GM19351 (cell line): Measurements from ENCODE around the gene POLL.
"Not testable (repeated sequence)": the region's sequence is repeated elsewhere in the genome, so short reads cannot be mapped to it uniquely, and the experiment has no call there.

ENCODE experiments used
- ATAC-seq: cut with Tn5 transposase; IDR thresholded peaks from one replicate; pipeline ENCODE4 v1.9.1; 2021; ENCODE audit warnings: mild to moderate bottlenecking, moderate library complexity; ENCODE audit not compliant: unreplicated experiment

POLL gene

DNA sequence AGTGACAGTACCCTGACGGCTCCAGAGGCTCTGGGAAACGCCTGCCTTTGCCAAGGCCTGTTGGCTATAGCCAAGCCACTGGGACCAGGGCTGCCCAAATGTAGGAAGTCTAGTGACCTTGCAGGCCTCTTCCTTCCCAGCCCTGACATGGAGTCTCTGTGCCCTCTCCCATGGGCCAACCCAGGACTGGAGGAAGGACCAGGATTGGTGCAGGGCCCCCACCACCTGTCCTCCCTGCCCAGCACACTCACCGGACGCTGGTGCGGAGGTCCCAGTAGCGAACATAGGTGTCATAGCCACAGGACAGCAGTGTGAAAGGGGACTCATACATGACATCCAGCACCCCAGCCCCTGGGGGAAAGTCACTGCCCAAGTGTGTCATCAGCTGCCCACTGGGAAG, 24.0 kb upstream of the POLL start:
- no peak for ATAC-seq

- ATAC-seq: no peak
Measured at GRCh38 chr10:101611096-101611905, 23.2 kb upstream of the POLL start.

DNA sequence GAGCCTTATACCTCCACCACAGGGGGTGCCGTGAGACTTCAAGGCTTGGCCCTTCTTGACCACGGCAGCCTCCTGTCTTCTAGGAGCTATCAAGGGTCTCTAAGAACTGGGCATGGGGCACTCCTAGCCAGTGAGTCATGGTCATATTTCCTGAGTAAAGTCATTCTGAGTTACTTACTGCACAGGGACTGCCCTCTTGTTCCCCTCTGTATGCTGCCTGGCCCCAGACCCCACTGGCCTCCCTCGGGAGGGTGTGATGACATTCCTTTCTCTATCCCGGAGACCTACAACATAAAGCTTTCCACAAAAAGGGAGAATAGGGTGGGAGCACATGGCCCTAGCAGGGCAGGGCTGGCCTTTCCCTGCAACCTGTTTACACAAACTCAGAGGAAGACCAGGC, 21.4 kb upstream of the POLL start:
- no peak for ATAC-seq

GRCh38 chr10:101607124-101607523, 19.1 kb upstream of the POLL start:
- no peak for ATAC-seq

- no peak for ATAC-seq
Measured at GRCh38 chr10:101602761-101603398, 14.8 kb upstream of the POLL start.

DNA sequence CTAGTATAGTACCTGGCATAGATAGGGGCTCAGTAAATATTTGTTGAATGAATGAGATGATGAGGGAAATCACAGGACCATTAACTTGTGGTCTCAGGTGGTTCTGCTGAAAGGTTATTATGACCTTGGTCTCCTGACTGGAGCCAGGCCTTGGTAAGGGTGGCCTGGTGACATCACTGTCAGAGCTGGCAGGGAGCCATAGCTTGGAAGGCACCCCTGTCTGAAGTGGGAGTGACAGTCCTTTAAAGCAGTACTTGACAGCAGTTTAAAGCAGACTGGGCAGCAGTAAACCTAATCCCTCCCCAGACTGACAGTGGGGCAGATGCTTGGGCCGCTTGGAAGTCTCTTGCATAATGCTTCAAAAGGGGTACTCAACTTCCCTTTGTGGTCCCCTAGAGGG, 13.5 kb upstream of the POLL start:
- no peak for ATAC-seq

DNA sequence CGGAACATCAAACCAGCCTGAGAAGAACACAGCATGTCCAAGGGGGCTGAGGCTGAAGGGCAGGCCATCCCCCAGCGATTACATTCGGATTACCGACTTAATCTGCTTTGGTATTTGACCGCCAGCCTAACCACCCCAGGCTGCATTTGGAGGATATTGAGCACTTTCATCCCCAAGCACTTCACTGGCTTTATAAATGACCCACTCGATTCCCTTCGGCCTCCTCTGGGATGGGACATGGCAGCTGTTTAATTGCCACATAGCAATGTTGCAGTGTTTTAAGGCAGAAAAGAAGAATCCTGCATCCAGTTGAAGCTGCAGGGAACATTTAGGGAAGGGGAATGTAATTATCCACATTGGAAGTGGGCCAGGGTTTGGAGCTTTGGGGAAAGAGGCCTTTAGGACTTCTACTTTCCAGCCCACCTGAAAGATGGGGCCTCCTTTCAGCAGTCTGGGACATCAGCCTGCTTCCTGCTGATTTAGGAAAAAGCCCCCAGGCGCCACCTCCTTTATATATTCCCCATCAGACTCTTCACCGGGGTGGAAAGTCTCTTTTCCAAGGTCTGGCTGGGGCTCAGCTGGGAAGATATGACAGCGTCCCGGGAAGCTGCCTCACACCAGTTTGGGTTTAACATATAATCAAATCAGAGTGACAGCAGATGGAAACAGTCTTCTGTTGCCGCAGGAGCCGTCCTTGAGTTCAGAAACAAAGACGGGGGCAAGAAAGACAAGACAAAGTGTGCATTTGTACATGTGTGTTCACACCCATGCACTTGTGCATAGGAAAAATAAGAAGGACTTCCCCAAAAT, 9.2 kb upstream of the POLL start:
- no peak for ATAC-seq

- no peak for ATAC-seq
Measured at GRCh38 chr10:101595591-101596433, 7.8 kb upstream of the POLL start.

- ATAC-seq: not testable (repeated sequence)
Measured at GRCh38 chr10:101593331-101593730, 5.3 kb upstream of the POLL start.

GRCh38 chr10:101588879-101589278, 822 bp upstream of the POLL start:
- no peak for ATAC-seq

- ATAC-seq: no peak
Measured at GRCh38 chr10:101585841-101586240, 2.2 kb downstream of the POLL start.

GRCh38 chr10:101580486-101581399, 7.3 kb downstream of the POLL start:
- no peak for ATAC-seq

DNA sequence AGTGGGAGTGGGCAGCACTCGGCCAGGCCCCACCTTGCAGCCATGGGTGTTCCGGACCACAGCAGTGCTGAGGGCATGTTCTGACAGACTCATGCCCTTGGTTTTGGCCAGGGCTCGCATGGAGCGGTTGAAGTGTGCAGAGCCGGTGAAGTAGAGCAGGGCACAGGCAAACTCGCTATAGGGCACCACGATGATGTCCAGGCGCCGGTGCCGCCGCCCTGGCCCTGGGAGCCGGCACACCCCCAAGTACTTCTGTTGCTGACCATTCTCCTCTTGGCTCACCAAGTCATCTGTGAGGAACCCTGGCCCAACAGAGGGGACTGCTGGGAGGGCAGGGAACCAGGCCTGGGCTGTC, 8.6 kb downstream of the POLL start:
- no peak for ATAC-seq

DNA sequence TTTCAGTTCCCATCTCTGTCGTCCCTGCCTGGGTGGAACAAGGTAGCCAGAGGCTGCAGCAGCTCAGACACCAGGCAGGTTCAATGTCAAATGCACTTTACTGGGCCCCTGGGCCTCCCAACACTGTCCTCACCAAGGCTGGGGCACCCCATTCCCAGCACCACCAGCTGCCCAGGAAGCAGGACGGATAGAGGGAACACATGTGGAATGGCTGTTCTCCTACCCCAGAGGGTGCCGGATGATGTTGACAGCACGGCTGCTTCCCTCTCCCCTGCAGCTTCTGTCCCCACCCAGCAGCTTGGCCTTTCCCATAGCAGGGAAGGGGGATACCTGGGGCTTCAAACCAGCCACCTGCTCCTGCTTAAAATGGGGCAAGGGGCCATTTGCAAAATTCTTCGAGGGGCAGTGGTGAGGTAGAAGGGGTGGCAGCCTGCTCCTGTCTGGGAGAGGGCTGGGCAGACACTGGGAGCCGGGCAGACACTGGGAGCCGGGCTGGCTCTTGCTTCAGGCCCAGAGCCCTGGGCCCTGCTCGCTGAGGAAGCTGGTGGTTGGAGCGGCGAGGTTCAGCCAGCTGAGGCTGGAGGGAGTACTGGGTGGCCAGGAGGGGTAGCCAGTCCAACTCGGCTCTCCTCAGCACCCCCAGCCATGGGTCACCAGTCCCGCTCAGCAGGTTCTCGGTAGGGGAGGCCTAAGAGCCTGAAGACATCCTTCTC, 9.1 kb downstream of the POLL start:
- no peak for ATAC-seq

- no peak for ATAC-seq
Measured at GRCh38 chr10:101578192-101578591, 9.9 kb downstream of the POLL start.

DNA sequence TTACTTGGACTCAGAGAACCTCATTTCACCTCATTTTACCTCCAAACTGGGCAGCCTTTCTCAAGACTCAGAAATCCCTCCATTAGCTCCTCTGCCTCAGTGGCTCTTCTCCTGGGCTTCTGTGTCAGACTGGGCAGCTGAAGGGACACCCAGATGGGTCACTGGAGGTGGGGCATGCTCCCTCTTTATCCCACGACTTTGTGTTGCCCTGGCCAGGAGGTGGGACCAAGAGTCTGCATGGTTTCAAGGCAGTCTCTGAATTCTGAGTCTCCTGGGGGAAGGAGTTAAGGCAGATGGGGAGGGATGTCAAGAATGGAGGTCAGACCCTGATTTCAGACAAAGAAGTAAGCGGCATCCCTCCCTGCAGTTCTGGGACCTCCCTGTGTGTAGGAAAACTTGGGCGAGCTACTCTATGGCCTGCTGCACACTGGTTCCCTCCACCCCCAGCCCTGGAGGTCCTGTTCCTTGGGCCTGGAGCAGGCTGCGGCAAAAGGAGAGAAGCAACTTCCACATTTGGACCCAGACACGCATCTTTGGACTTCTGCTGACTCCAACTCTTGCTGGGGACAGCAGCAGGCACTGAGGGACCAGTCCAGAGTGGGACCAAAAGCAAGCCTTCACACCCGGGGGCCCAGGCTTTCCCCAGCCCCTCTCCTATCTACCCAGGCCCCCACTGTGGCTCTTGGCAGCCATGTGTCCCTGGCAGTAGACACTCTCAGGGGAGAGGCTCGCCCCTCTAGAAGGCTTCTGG, 10.8 kb downstream of the POLL start:
- ATAC-seq: no peak

GRCh38 chr10:101576211-101576863, 11.7 kb downstream of the POLL start:
- no peak for ATAC-seq

GRCh38 chr10:101575580-101576210, 12.4 kb downstream of the POLL start:
- no peak for ATAC-seq
